Activated gamma-delta T cell treated with anti-CD3 and anti-CD28 coated beads, Interleukin-2, amount 50 U/mL, for 16 hours (primary cell): Measurements from ENCODE around the gene RELN.
"Not testable (repeated sequence)": the region's sequence is repeated elsewhere in the genome, so short reads cannot be mapped to it uniquely, and the experiment has no call there.

Experiments
- DNase-seq: peaks from one replicate; pipeline ENCODE4 v3.0.0-alpha.2; 2020; ENCODE audit warnings: low read depth

RELN gene

GRCh38 chr7:103989200-103989784, at the start of gene RELN:
TSS of gene RELN (minus strand) at chr7:103989658. CDS start at chr7:103989356, 302 bp downstream.
- no peak for DNase-seq

- no peak for DNase-seq
Measured at GRCh38 chr7:104038136-104038535, 48.7 kb upstream of the RELN start.

- not testable (repeated sequence) for DNase-seq
Measured at GRCh38 chr7:104036889-104037288, 47.4 kb upstream of the RELN start.

- DNase-seq, result no peak
Measured at GRCh38 chr7:104035351-104035750, 45.9 kb upstream of the RELN start.

GRCh38 chr7:104034679-104035078, 45.2 kb upstream of the RELN start:
- DNase-seq, result no peak

GRCh38 chr7:104033837-104034236, 44.4 kb upstream of the RELN start:
- DNase-seq, result no peak

- no peak for DNase-seq
Measured at GRCh38 chr7:104032486-104032885, 43.0 kb upstream of the RELN start.

GRCh38 chr7:104029765-104030164, 40.3 kb upstream of the RELN start:
- no peak for DNase-seq

GRCh38 chr7:104024632-104025031, 35.2 kb upstream of the RELN start:
- DNase-seq, result no peak

- DNase-seq, result no peak
Measured at GRCh38 chr7:104023100-104023499, 33.6 kb upstream of the RELN start.

- DNase-seq, result no peak
Measured at GRCh38 chr7:104018425-104018824, 29.0 kb upstream of the RELN start.

GRCh38 chr7:104017001-104017400, 27.5 kb upstream of the RELN start:
- DNase-seq, result no peak

- no peak for DNase-seq
Measured at GRCh38 chr7:104012835-104013234, 23.4 kb upstream of the RELN start.

GRCh38 chr7:104011829-104012228, 22.4 kb upstream of the RELN start:
- DNase-seq, result no peak

GRCh38 chr7:104010052-104010909, 20.8 kb upstream of the RELN start:
- no peak for DNase-seq

- no peak for DNase-seq
Measured at GRCh38 chr7:104008107-104008506, 18.6 kb upstream of the RELN start.

- DNase-seq, result no peak
Measured at GRCh38 chr7:104007614-104008013, 18.2 kb upstream of the RELN start.

- no peak for DNase-seq
Measured at GRCh38 chr7:104005197-104005596, 15.7 kb upstream of the RELN start.

GRCh38 chr7:103996639-103997038, 7.2 kb upstream of the RELN start:
- no peak for DNase-seq

GRCh38 chr7:103996017-103996551, 6.6 kb upstream of the RELN start:
- DNase-seq, result no peak

- DNase-seq, result no peak
Measured at GRCh38 chr7:103995554-103995953, 6.1 kb upstream of the RELN start.

- DNase-seq, result no peak
Measured at GRCh38 chr7:103993551-103993950, 4.1 kb upstream of the RELN start.

- DNase-seq, result no peak
Measured at GRCh38 chr7:103991406-103991805, 1.9 kb upstream of the RELN start.
